Measurements from ENCODE around the gene CTSA. TPM values are rescaled to one million over a fixed set of nuclear protein-coding genes. Genes with fewer than 3 reads are reported as not detected.

The CTSA gene
- total RNA-seq, 1 experiment from 2014 or later, result 282 TPM

- DNase-seq, result no peak
- intact Hi-C loops (cut with micrococcal nuclease; ENCODE audit: unreplicated experiment), result no loop called here
- Mint-ChIP-seq H3K4me3 (ENCODE audit: unreplicated experiment) (no peak overlapping the region), H3K4me1 (ENCODE audit: low read depth, unreplicated experiment) (no peaks in the 10 kb centered on the region), H3K9me3 (ENCODE audit: unreplicated experiment) (no peaks in the 10 kb centered on the region), H3K27ac (ENCODE audit: unreplicated experiment) (no peak overlapping the region), H3K36me3 (ENCODE audit: insufficient read depth, unreplicated experiment) (peaks cover 53% of the 10 kb centered on the region), H3K27me3 (ENCODE audit: insufficient read depth, unreplicated experiment) (no peaks in the 10 kb centered on the region)
- H3K9me3 ChIP-seq, result no peaks in the 10 kb centered on the region
- no peaks in the 10 kb centered on the region for H3K4me1 ChIP-seq
- H3K4me3 ChIP-seq (ENCODE audit: low read depth, low read length), result no peak overlapping the region
- CTCF ChIA-PET, result interaction anchor here (1.8 kb wide), 1 partner anchor 53 kb away, joined by 8 read pairs; no protein-coding TSS in a partner anchor
- H3K36me3 ChIP-seq (ENCODE audit: control insufficient read depth, insufficient read depth, low read length), result peaks cover 20% of the 10 kb centered on the region
- TF ChIP-seq CTCF (IDR thresholded peaks at IDR 0.05; ENCODE audit: insufficient read depth in 1 of 2, low read depth in 1 of 2, low read length in 1 of 2, severe bottlenecking in 1 of 2, unreplicated experiment in 1 of 2), result no peak
- H3K27me3 ChIP-seq (replicated peaks; ENCODE audit: control insufficient read depth, insufficient read depth, low read length), result no peaks in the 10 kb centered on the region
- no TSS peak for BruUV-seq (replicated peaks)
- POLR2A ChIA-PET, result interaction anchor here (1.7 kb wide), 1 partner anchor 9 kb away, joined by 9 read pairs; the partner anchor contains the start of gene PCIF1
These were observed 52.5 kb downstream of the CTSA start for GRCh38 chr20:45943613-45944012.

- ChIA-PET POLR2A (interaction anchor here (1.7 kb wide), 1 partner anchor 10 kb away, joined by 9 read pairs; the partner anchor contains the start of gene PCIF1), CTCF (interaction anchor here (0.8 to 1.8 kb wide), 4 partner anchors 10 to 87 kb away, joined by 3 to 8 read pairs (median 4); partner anchors contain the start of genes ACOT8, PCIF1 and ZSWIM3)
- H3K36me3 Mint-ChIP-seq (ENCODE audit: insufficient read depth, unreplicated experiment), result peaks cover 54% of the 10 kb centered on the region
- no peak overlapping the region for H3K4me3 Mint-ChIP-seq (ENCODE audit: unreplicated experiment)
- no peak overlapping the region for H3K27ac Mint-ChIP-seq (ENCODE audit: unreplicated experiment)
- no peak for TF ChIP-seq CTCF (IDR thresholded peaks at IDR 0.05; ENCODE audit: insufficient read depth in 1 of 2, low read depth in 1 of 2, low read length in 1 of 2, severe bottlenecking in 1 of 2, unreplicated experiment in 1 of 2)
- no peaks in the 10 kb centered on the region for H3K27me3 Mint-ChIP-seq (ENCODE audit: insufficient read depth, unreplicated experiment)
- H3K4me1 Mint-ChIP-seq (ENCODE audit: low read depth, unreplicated experiment), result no peaks in the 10 kb centered on the region
- no peak overlapping the region for H3K4me3 ChIP-seq (ENCODE audit: low read depth, low read length)
- H3K27me3 ChIP-seq (replicated peaks; ENCODE audit: control insufficient read depth, insufficient read depth, low read length), result no peaks in the 10 kb centered on the region
- H3K9me3 Mint-ChIP-seq (ENCODE audit: unreplicated experiment), result no peaks in the 10 kb centered on the region
- intact Hi-C loops (cut with micrococcal nuclease; ENCODE audit: unreplicated experiment), result no loop called here
- no peak for DNase-seq
- peaks cover 19% of the 10 kb centered on the region for H3K36me3 ChIP-seq (ENCODE audit: control insufficient read depth, insufficient read depth, low read length)
- H3K9me3 ChIP-seq, result no peaks in the 10 kb centered on the region
- H3K4me1 ChIP-seq, result no peaks in the 10 kb centered on the region
- no TSS peak for BruUV-seq (replicated peaks)
These were observed 53.2 kb downstream of the CTSA start for GRCh38 chr20:45944151-45944964.

- Histone ChIP-seq H3K4me3 (ENCODE audit: low read depth, low read length) (no peak overlapping the region), H3K9me3 (no peaks in the 10 kb centered on the region), H3K36me3 (ENCODE audit: control insufficient read depth, insufficient read depth, low read length) (peaks cover 21% of the 10 kb centered on the region), H3K4me1 (no peaks in the 10 kb centered on the region), H3K27me3 (replicated peaks; ENCODE audit: control insufficient read depth, insufficient read depth, low read length) (no peaks in the 10 kb centered on the region)
- DNase-seq, result no peak
- Mint-ChIP-seq H3K4me3 (ENCODE audit: unreplicated experiment) (no peak overlapping the region), H3K27me3 (ENCODE audit: insufficient read depth, unreplicated experiment) (no peaks in the 10 kb centered on the region), H3K9me3 (ENCODE audit: unreplicated experiment) (no peaks in the 10 kb centered on the region), H3K36me3 (ENCODE audit: insufficient read depth, unreplicated experiment) (peaks cover 54% of the 10 kb centered on the region), H3K4me1 (ENCODE audit: low read depth, unreplicated experiment) (no peaks in the 10 kb centered on the region), H3K27ac (ENCODE audit: unreplicated experiment) (no peak overlapping the region)
- POLR2A ChIA-PET, result interaction anchor here (1.7 kb wide), 1 partner anchor 11 kb away, joined by 9 read pairs; the partner anchor contains the start of gene PCIF1
- CTCF ChIA-PET, result interaction anchor here (1.0 to 1.8 kb wide), 3 partner anchors 10 to 88 kb away, joined by 3 to 8 read pairs (median 5); partner anchors contain the start of genes ACOT8, PCIF1 and ZSWIM3
- BruUV-seq (replicated peaks), result no TSS peak
- TF ChIP-seq CTCF (IDR thresholded peaks at IDR 0.05; ENCODE audit: insufficient read depth in 1 of 2, low read depth in 1 of 2, low read length in 1 of 2, severe bottlenecking in 1 of 2, unreplicated experiment in 1 of 2), result peak in 1 of 2 experiments; percentile 23
- intact Hi-C loops (cut with micrococcal nuclease; ENCODE audit: unreplicated experiment), result no loop called here
These were observed 54.0 kb downstream of the CTSA start for GRCh38 chr20:45944965-45945677.

All from Caco-2 (cell line).